H7 (cell line): ENCODE measurements around the gene WDR93. TPM values are rescaled to one million over a fixed set of nuclear protein-coding genes. Genes with fewer than 3 reads are reported as not detected.

ENCODE experiments used
- DNase-seq: peaks from one replicate; pipeline ENCODE4 v3.0.0; 2012
- H3K27me3 ChIP-seq: 2 replicates; pipeline ENCODE4 v1.6.0; 2011; ENCODE audit warnings: mild to moderate bottlenecking, low read length; ENCODE audit not compliant: control insufficient read depth, insufficient read depth
- H3K36me3 ChIP-seq: replicated peaks from 2 replicates; pipeline ENCODE4 v1.5.1; 2011; ENCODE audit warnings: low read length; ENCODE audit not compliant: control insufficient read depth, insufficient read depth
- H3K4me3 ChIP-seq: 2 replicates; pipeline ENCODE4 v1.5.1; 2011; ENCODE audit warnings: low read depth, mild to moderate bottlenecking, control low read depth, low read length, moderate library complexity; ENCODE audit not compliant: insufficient read depth
- total RNA-seq: library from RNA; depleted of rRNA; stranded (reverse); fragments of >200 nt; shearing (Covaris generic); gene quantifications from 2 replicates; pipeline ENCODE4 v1.2.3, GENCODE V29; 2014

Gene WDR93
- total RNA-seq, 1 experiment from 2014 or later = not detected

GRCh38 chr15:89669309-89669865 is 21.2 kb upstream of the WDR93 start:
- Histone ChIP-seq H3K36me3 (no peaks in the 10 kb centered on the region), H3K27me3 (peaks cover 13% of the 10 kb centered on the region), H3K4me3 (no peak overlapping the region)
- peak; percentile 38 for DNase-seq

- H3K36me3 ChIP-seq = no peaks in the 10 kb centered on the region
- DNase-seq = peak; percentile 40
- no peak overlapping the region for H3K4me3 ChIP-seq
- peaks cover 11% of the 10 kb centered on the region for H3K27me3 ChIP-seq
Observed at GRCh38 chr15:89669941-89670340, 20.7 kb upstream of the WDR93 start.

- peak; percentile 30 for DNase-seq
- Histone ChIP-seq H3K4me3 (no peak overlapping the region), H3K36me3 (no peaks in the 10 kb centered on the region), H3K27me3 (peaks cover 1% of the 10 kb centered on the region; the same call in 1 of the 2 replicates)
Observed at GRCh38 chr15:89670971-89671560, 19.5 kb upstream of the WDR93 start.

GRCh38 chr15:89671687-89672086 is 18.9 kb upstream of the WDR93 start:
- DNase-seq = no peak
- H3K27me3 ChIP-seq = no peaks in the 10 kb centered on the region; the same call in 1 of the 2 replicates
- H3K36me3 ChIP-seq = no peaks in the 10 kb centered on the region
- H3K4me3 ChIP-seq = no peak overlapping the region

GRCh38 chr15:89672221-89673164 is 18.1 kb upstream of the WDR93 start:
- Histone ChIP-seq H3K36me3 (no peaks in the 10 kb centered on the region), H3K4me3 (no peak overlapping the region), H3K27me3 (no peaks in the 10 kb centered on the region; the same call in 1 of the 2 replicates)
- DNase-seq = peak; percentile 72

GRCh38 chr15:89673165-89673512 is 17.5 kb upstream of the WDR93 start:
- Histone ChIP-seq H3K36me3 (no peaks in the 10 kb centered on the region), H3K27me3 (no peaks in the 10 kb centered on the region; the same call in 1 of the 2 replicates), H3K4me3 (no peak overlapping the region)
- peak; percentile 89 for DNase-seq

GRCh38 chr15:89674526-89674925 is 16.1 kb upstream of the WDR93 start:
- no peak overlapping the region for H3K4me3 ChIP-seq
- DNase-seq = no peak
- no peaks in the 10 kb centered on the region for H3K36me3 ChIP-seq
- no peaks in the 10 kb centered on the region; the same call in 1 of the 2 replicates for H3K27me3 ChIP-seq

GRCh38 chr15:89675606-89676005 is 15.0 kb upstream of the WDR93 start:
- Histone ChIP-seq H3K36me3 (no peaks in the 10 kb centered on the region), H3K27me3 (no peaks in the 10 kb centered on the region; the same call in 1 of the 2 replicates), H3K4me3 (no peak overlapping the region)
- DNase-seq = no peak

GRCh38 chr15:89677381-89677780 is 13.2 kb upstream of the WDR93 start:
- H3K36me3 ChIP-seq = no peaks in the 10 kb centered on the region
- no peak overlapping the region for H3K4me3 ChIP-seq
- no peaks in the 10 kb centered on the region; the same call in 1 of the 2 replicates for H3K27me3 ChIP-seq
- no peak for DNase-seq

- DNase-seq = no peak
- Histone ChIP-seq H3K27me3 (no peaks in the 10 kb centered on the region; the same call in 1 of the 2 replicates), H3K4me3 (no peak within 1 kb of the TSS), H3K36me3 (no peaks in the 10 kb centered on the region)
Observed at GRCh38 chr15:89679212-89679611, 11.4 kb upstream of the WDR93 start, which contains the start of gene PLIN1. Gene PLIN1 (minus strand): TSS chr15:89679367. CDS start chr15:89677489, 1,878 bp downstream.

GRCh38 chr15:89680282-89680873 is 10.2 kb upstream of the WDR93 start:
- no peaks in the 10 kb centered on the region for H3K36me3 ChIP-seq
- DNase-seq = no peak
- no peaks in the 10 kb centered on the region; the same call in 1 of the 2 replicates for H3K27me3 ChIP-seq
- no peak overlapping the region for H3K4me3 ChIP-seq

- Histone ChIP-seq H3K36me3 (no peaks in the 10 kb centered on the region), H3K4me3 (no peak overlapping the region), H3K27me3 (no peaks in the 10 kb centered on the region; the same call in 1 of the 2 replicates)
- DNase-seq = no peak
Observed at GRCh38 chr15:89681146-89681545, 9.5 kb upstream of the WDR93 start.

- no peaks in the 10 kb centered on the region; the same call in 1 of the 2 replicates for H3K27me3 ChIP-seq
- DNase-seq = no peak
- no peak overlapping the region for H3K4me3 ChIP-seq
- H3K36me3 ChIP-seq = no peaks in the 10 kb centered on the region
Observed at GRCh38 chr15:89685995-89686394, 4.6 kb upstream of the WDR93 start.

GRCh38 chr15:89686522-89686921 is 4.1 kb upstream of the WDR93 start:
- Histone ChIP-seq H3K4me3 (no peak overlapping the region), H3K36me3 (no peaks in the 10 kb centered on the region), H3K27me3 (no peaks in the 10 kb centered on the region; the same call in 1 of the 2 replicates)
- no peak for DNase-seq
